Astrocyte (in vitro differentiated cells and primary cell): ENCODE results near the gene SMIM10L1. TPM values are rescaled to one million over a fixed set of nuclear protein-coding genes. Genes with fewer than 3 reads are reported as not detected.

Experiments
- DNase-seq: peaks from one replicate; pipeline ENCODE4 v3.0.0-alpha.2; 2010; ENCODE audit warnings: low read depth
- FAIRE-seq: peaks from 2 replicates; lab custom pipeline; 2011; peaks lifted over from hg19 to GRCh38; lab: Jason Lieb, UNC
- H2AFZ ChIP-seq: 2 replicates; pipeline ENCODE4 v1.6.0; 2012; ENCODE audit warnings: low read depth, low read length, inconsistent platforms
- H3K27ac ChIP-seq: 2 replicates; pipeline ENCODE4 v1.5.1; 2011; ENCODE audit warnings: low read depth, low read length, inconsistent platforms
- H3K27me3 ChIP-seq: 2 replicates; pipeline ENCODE4 v1.6.0; 2011; ENCODE audit warnings: low read length, inconsistent platforms; ENCODE audit not compliant: insufficient read depth
- H3K36me3 ChIP-seq: 2 replicates; pipeline ENCODE4 v1.5.1; 2011; ENCODE audit warnings: low read length, inconsistent platforms; ENCODE audit not compliant: insufficient read depth
- H3K4me1 ChIP-seq: 2 replicates; pipeline ENCODE4 v1.5.1; 2011; ENCODE audit warnings: low read length, inconsistent platforms; ENCODE audit not compliant: insufficient read depth
- H3K4me2 ChIP-seq: 2 replicates; pipeline ENCODE4 v1.6.0; 2012; ENCODE audit warnings: low read length, inconsistent platforms
- H3K4me3 ChIP-seq: 2 replicates; pipeline ENCODE4 v1.5.1; 2011; ENCODE audit warnings: low read depth, mild to moderate bottlenecking, low read length, inconsistent platforms; ENCODE audit not compliant: insufficient read depth
- H3K79me2 ChIP-seq: 2 replicates; pipeline ENCODE4 v1.6.0; 2012; ENCODE audit warnings: mild to moderate bottlenecking, low read length, inconsistent platforms; ENCODE audit not compliant: insufficient read depth
- H3K9ac ChIP-seq: 2 replicates; pipeline ENCODE4 v1.6.0; 2012; ENCODE audit warnings: mild to moderate bottlenecking, low read length, inconsistent platforms
- H3K9me3 ChIP-seq: 2 replicates; pipeline ENCODE4 v1.5.1; 2012; ENCODE audit warnings: low read depth, mild to moderate bottlenecking, low read length, inconsistent platforms; ENCODE audit not compliant: insufficient read depth
- H4K20me1 ChIP-seq: 2 replicates; pipeline ENCODE4 v1.6.0; 2012; ENCODE audit warnings: low read length, inconsistent platforms; ENCODE audit not compliant: insufficient read depth
- H3K27ac Mint-ChIP-seq: one replicate; pipeline ENCODE4 v1.8.0; 2021; ENCODE audit warnings: mild to moderate bottlenecking, mixed read lengths; ENCODE audit not compliant: unreplicated experiment
- H3K27me3 Mint-ChIP-seq: one replicate; pipeline ENCODE4 v1.8.0; 2021; ENCODE audit warnings: low read depth, mixed read lengths; ENCODE audit not compliant: unreplicated experiment
- H3K36me3 Mint-ChIP-seq: one replicate; pipeline ENCODE4 v1.8.0; 2021; ENCODE audit warnings: low read depth, mixed read lengths; ENCODE audit not compliant: unreplicated experiment
- H3K4me1 Mint-ChIP-seq: one replicate; pipeline ENCODE4 v1.8.0; 2021; ENCODE audit warnings: low read depth, mixed read lengths; ENCODE audit not compliant: unreplicated experiment
- H3K4me3 Mint-ChIP-seq: one replicate; pipeline ENCODE4 v1.8.0; 2021; ENCODE audit warnings: mild to moderate bottlenecking, moderate library complexity, mixed read lengths; ENCODE audit not compliant: unreplicated experiment
- H3K9me3 Mint-ChIP-seq: one replicate; pipeline ENCODE4 v1.8.0; 2021; ENCODE audit warnings: mild to moderate bottlenecking, mixed read lengths; ENCODE audit not compliant: unreplicated experiment
- EZH2 ChIP-seq: IDR thresholded peaks from 2 replicates; pipeline ENCODE4 v1.6.1; 2012; ENCODE audit warnings: mild to moderate bottlenecking, low read length, inconsistent platforms; ENCODE audit not compliant: insufficient read depth
- total RNA-seq: library from RNA; stranded (reverse); gene quantifications from 2 replicates; pipeline ENCODE4 v1.2.1, GENCODE V29; 2021
- TF ChIP-seq, protein P1 (sequence below): IDR thresholded peaks from 2 replicates; pipeline ENCODE4 v1.5.1; 2011; ENCODE audit warnings: low read depth, mild to moderate bottlenecking, inconsistent platforms, low read length, moderate library complexity; ENCODE audit not compliant: insufficient read depth

SMIM10L1 gene
- total RNA-seq, 1 donor from 2014 or later = 16.3 TPM

DNA sequence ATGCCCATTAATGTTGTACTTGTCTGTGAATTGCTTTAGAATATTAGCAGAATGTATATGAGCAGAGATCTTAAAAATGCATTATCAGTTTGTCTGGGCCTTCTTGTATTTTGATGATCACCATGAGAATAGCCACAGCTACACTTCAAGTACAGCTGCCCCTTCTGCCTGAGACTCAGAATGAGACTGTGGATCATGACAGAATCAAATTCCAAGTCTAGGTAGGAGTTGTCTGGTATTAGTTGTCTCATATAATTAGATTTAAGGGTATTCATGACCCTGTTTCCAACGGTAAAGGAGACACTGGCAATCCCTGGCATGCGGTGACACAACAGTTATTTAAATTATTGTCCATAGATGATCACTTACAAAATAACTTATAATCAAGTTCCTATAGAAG lies 18.3 kb upstream of the SMIM10L1 start:
- no peak for FAIRE-seq
- no peak for DNase-seq
- no peaks in the 10 kb centered on the region for H3K9me3 Mint-ChIP-seq
- Histone ChIP-seq H3K9ac (no peak overlapping the region), H2AFZ (no peak overlapping the region), H3K79me2 (peaks cover 63% of the 10 kb centered on the region), H3K27me3 (no peaks in the 10 kb centered on the region), H3K4me2 (no peak overlapping the region), H3K4me1 (no peaks in the 10 kb centered on the region), H3K27ac (no peak overlapping the region), H4K20me1 (peaks cover 26% of the 10 kb centered on the region), H3K36me3 (no peaks in the 10 kb centered on the region), H3K4me3 (no peak overlapping the region), H3K9me3 (no peaks in the 10 kb centered on the region)
- H3K36me3 Mint-ChIP-seq = no peaks in the 10 kb centered on the region
- H3K4me1 Mint-ChIP-seq = peaks cover 5% of the 10 kb centered on the region
- no peak overlapping the region for H3K4me3 Mint-ChIP-seq
- H3K27me3 Mint-ChIP-seq = no peaks in the 10 kb centered on the region
- peak overlapping the region; percentile 26 for H3K27ac Mint-ChIP-seq
- TF ChIP-seq EZH2 = no peak
- TF ChIP-seq, protein P1, sequence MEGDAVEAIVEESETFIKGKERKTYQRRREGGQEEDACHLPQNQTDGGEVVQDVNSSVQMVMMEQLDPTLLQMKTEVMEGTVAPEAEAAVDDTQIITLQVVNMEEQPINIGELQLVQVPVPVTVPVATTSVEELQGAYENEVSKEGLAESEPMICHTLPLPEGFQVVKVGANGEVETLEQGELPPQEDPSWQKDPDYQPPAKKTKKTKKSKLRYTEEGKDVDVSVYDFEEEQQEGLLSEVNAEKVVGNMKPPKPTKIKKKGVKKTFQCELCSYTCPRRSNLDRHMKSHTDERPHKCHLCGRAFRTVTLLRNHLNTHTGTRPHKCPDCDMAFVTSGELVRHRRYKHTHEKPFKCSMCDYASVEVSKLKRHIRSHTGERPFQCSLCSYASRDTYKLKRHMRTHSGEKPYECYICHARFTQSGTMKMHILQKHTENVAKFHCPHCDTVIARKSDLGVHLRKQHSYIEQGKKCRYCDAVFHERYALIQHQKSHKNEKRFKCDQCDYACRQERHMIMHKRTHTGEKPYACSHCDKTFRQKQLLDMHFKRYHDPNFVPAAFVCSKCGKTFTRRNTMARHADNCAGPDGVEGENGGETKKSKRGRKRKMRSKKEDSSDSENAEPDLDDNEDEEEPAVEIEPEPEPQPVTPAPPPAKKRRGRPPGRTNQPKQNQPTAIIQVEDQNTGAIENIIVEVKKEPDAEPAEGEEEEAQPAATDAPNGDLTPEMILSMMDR = no peak

GRCh38 chr12:11154400-11154925 lies 16.5 kb upstream of the SMIM10L1 start:
- Histone ChIP-seq H3K4me3 (no peak overlapping the region), H3K36me3 (no peaks in the 10 kb centered on the region), H3K79me2 (peaks cover 80% of the 10 kb centered on the region), H3K9ac (no peak overlapping the region), H3K27me3 (no peaks in the 10 kb centered on the region), H2AFZ (no peak overlapping the region), H3K4me2 (no peak overlapping the region), H4K20me1 (peaks cover 39% of the 10 kb centered on the region), H3K9me3 (no peaks in the 10 kb centered on the region), H3K4me1 (no peaks in the 10 kb centered on the region), H3K27ac (no peak overlapping the region)
- Mint-ChIP-seq H3K27me3 (no peaks in the 10 kb centered on the region), H3K27ac (no peak overlapping the region), H3K4me3 (no peak overlapping the region), H3K9me3 (no peaks in the 10 kb centered on the region), H3K4me1 (peaks cover 7% of the 10 kb centered on the region), H3K36me3 (no peaks in the 10 kb centered on the region)
- FAIRE-seq (no peak), DNase-seq (no peak)
- TF ChIP-seq, protein P1 = no peak
- no peak for TF ChIP-seq EZH2

- no peaks in the 10 kb centered on the region for H3K27me3 ChIP-seq
- H3K4me1 ChIP-seq = no peaks in the 10 kb centered on the region
- H4K20me1 ChIP-seq = peaks cover 49% of the 10 kb centered on the region
- H3K4me3 ChIP-seq = no peak overlapping the region
- no peak overlapping the region for H3K9ac ChIP-seq
- Mint-ChIP-seq H3K4me3 (no peak overlapping the region), H3K9me3 (peaks cover 1% of the 10 kb centered on the region), H3K27me3 (no peaks in the 10 kb centered on the region), H3K27ac (no peak overlapping the region), H3K4me1 (peaks cover 2% of the 10 kb centered on the region), H3K36me3 (no peaks in the 10 kb centered on the region)
- H3K79me2 ChIP-seq = peaks cover 98% of the 10 kb centered on the region
- DNase-seq (no peak), FAIRE-seq (no peak)
- H3K4me2 ChIP-seq = no peak overlapping the region
- H3K9me3 ChIP-seq = no peaks in the 10 kb centered on the region
- H2AFZ ChIP-seq = no peak overlapping the region
- no peak overlapping the region for H3K27ac ChIP-seq
- no peak for TF ChIP-seq EZH2
- TF ChIP-seq, protein P1 = no peak
- no peaks in the 10 kb centered on the region for H3K36me3 ChIP-seq
Measured at GRCh38 chr12:11158885-11159444, 12.0 kb upstream of the SMIM10L1 start.
